ENCODE results near the gene SORD. TPM values are rescaled to one million over a fixed set of nuclear protein-coding genes. Genes with fewer than 3 reads are reported as not detected.
"Not testable (repeated sequence)": the region's sequence is repeated elsewhere in the genome, so short reads cannot be mapped to it uniquely, and the experiment has no call there.

Gene SORD
- polyA plus RNA-seq, 1 donor = 61.1 TPM

DNA sequence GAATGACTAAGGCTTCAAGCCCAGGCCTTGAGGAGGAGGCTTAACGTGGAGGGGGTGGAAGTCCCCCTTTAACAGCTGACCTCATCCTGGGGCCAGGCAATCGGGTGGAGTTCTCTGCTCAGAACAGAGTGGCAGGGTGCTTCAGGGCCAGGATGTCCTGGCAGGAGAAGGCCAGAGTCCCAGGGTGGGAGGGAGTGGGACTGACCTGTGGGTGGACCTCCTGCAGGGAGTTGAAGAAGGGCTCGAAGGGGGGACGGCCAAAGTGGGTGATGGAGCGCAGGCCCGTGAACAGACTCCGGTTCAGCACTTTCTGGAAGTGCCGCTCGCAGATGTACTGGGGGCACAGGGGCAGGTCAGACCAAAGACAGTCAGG lies 71.3 kb downstream of the SORD start:
- Histone ChIP-seq H3K27me3 (ENCODE audit: control insufficient read depth, insufficient read depth, low read length) (peaks cover 24% of the 10 kb centered on the region), H3K27ac (ENCODE audit: low read length) (no peak overlapping the region), H3K9me3 (ENCODE audit: control insufficient read depth, low read depth, low read length) (no peaks in the 10 kb centered on the region), H3K36me3 (ENCODE audit: control insufficient read depth, insufficient read depth, low read length) (no peaks in the 10 kb centered on the region), H3K4me3 (ENCODE audit: low read length) (no peak overlapping the region), H3K4me1 (ENCODE audit: control insufficient read depth, insufficient read depth, low read length) (no peaks in the 10 kb centered on the region)
- WGBS (ENCODE audit: insufficient coverage, low lambda C conversion rate) = no CpG with 5 or more reads among the region's 9 CpGs
- DNase-seq = no peak

- H3K4me3 ChIP-seq (ENCODE audit: low read length) = no peak overlapping the region
- no peaks in the 10 kb centered on the region for H3K9me3 ChIP-seq (ENCODE audit: control insufficient read depth, low read depth, low read length)
- no peaks in the 10 kb centered on the region for H3K4me1 ChIP-seq (ENCODE audit: control insufficient read depth, insufficient read depth, low read length)
- no peaks in the 10 kb centered on the region for H3K36me3 ChIP-seq (ENCODE audit: control insufficient read depth, insufficient read depth, low read length)
- H3K27ac ChIP-seq (ENCODE audit: low read length) = no peak overlapping the region
- no CpG with 5 or more reads among the region's 11 CpGs for WGBS (ENCODE audit: insufficient coverage, low lambda C conversion rate)
- no peak for DNase-seq
- H3K27me3 ChIP-seq (ENCODE audit: control insufficient read depth, insufficient read depth, low read length) = peaks cover 20% of the 10 kb centered on the region
Observed at GRCh38 chr15:45095661-45096060, 72.7 kb downstream of the SORD start.

- H3K4me3 ChIP-seq (ENCODE audit: low read length) = no peak overlapping the region
- no peaks in the 10 kb centered on the region for H3K9me3 ChIP-seq (ENCODE audit: control insufficient read depth, low read depth, low read length)
- no CpG with 5 or more reads among the region's 7 CpGs for WGBS (ENCODE audit: insufficient coverage, low lambda C conversion rate)
- no peak overlapping the region for H3K27ac ChIP-seq (ENCODE audit: low read length)
- H3K4me1 ChIP-seq (ENCODE audit: control insufficient read depth, insufficient read depth, low read length) = no peaks in the 10 kb centered on the region
- H3K36me3 ChIP-seq (ENCODE audit: control insufficient read depth, insufficient read depth, low read length) = no peaks in the 10 kb centered on the region
- peaks cover 14% of the 10 kb centered on the region for H3K27me3 ChIP-seq (ENCODE audit: control insufficient read depth, insufficient read depth, low read length)
- DNase-seq = no peak
Observed at GRCh38 chr15:45097466-45097865, 74.5 kb downstream of the SORD start.

DNA sequence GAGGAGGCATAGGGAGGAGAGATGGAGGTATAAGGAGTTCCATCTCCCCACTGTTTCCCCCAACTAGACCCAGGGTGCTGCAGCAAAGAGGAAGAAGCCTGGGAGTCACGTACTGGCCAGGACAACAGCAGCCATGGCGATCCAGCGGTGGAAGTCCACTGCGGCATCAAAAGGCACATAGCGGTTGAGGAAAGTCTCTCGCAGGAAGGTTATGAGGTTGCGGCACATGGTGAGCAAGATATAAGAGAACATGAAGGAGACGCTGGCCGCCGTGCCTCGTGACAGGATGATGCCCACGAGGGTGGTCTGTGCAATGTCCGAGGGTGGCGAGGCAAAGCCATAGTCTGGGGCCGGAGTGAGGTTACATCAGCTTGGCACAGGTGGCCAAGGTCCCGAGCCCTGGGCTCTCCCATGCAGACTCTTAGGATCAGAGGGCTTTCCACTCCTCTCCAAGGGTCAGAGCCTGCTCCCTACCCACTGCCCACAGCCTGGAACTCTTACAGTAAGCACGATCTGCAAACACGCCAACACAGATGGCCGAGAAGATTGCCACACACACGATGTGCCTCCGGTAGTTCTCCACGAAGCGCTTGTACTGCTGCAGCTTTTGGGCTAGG lies 76.7 kb downstream of the SORD start:
- WGBS (ENCODE audit: insufficient coverage, low lambda C conversion rate) = no CpG with 5 or more reads among the region's 23 CpGs
- H3K36me3 ChIP-seq (ENCODE audit: control insufficient read depth, insufficient read depth, low read length) = no peaks in the 10 kb centered on the region
- no peak for DNase-seq
- H3K27ac ChIP-seq (ENCODE audit: low read length) = no peak overlapping the region
- no peaks in the 10 kb centered on the region for H3K4me1 ChIP-seq (ENCODE audit: control insufficient read depth, insufficient read depth, low read length)
- no peak overlapping the region for H3K4me3 ChIP-seq (ENCODE audit: low read length)
- no peaks in the 10 kb centered on the region for H3K9me3 ChIP-seq (ENCODE audit: control insufficient read depth, low read depth, low read length)
- peaks cover 9% of the 10 kb centered on the region for H3K27me3 ChIP-seq (ENCODE audit: control insufficient read depth, insufficient read depth, low read length)

DNA sequence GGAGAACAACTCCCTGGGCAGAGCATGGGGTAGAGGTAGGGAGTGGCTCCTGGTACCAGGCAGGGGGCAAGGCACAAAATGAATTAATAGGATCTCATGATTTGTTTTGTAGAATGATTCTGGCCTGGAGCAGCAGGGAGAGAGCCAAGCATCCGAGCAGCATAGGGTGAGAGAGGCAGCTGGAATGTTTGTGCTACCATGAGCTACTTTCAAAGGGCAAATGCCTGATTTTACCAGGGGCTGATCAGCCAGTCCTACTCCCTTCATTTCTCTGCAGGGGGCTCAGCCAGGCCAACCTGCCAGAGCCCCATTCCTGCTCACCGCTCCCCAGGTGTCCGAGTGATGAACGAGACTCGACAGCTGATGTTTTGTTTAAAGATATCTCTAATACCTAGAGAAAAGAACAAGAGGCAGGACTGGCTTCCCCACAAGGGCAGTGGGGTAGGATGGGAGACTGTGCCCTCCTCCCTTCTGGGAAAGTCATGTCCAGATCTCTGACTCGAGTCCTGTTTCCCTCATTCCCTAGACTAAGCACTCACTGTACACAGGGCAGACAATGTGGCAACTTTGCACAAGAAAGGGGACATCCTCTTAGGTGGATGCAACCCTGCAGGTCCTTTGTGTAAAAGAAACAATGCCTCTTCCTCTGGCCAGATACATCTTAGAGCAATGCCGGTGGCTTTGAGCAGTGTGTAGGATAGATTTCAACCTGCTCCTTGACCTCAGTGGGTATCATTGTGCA lies 78.1 kb downstream of the SORD start:
- Histone ChIP-seq H3K27ac (ENCODE audit: low read length) (no peak overlapping the region), H3K36me3 (ENCODE audit: control insufficient read depth, insufficient read depth, low read length) (no peaks in the 10 kb centered on the region), H3K4me3 (ENCODE audit: low read length) (no peak overlapping the region), H3K4me1 (ENCODE audit: control insufficient read depth, insufficient read depth, low read length) (no peaks in the 10 kb centered on the region), H3K9me3 (ENCODE audit: control insufficient read depth, low read depth, low read length) (no peaks in the 10 kb centered on the region), H3K27me3 (ENCODE audit: control insufficient read depth, insufficient read depth, low read length) (peaks cover 16% of the 10 kb centered on the region)
- WGBS (ENCODE audit: insufficient coverage, low lambda C conversion rate) = no CpG with 5 or more reads among the region's 7 CpGs
- no peak for DNase-seq

DNA sequence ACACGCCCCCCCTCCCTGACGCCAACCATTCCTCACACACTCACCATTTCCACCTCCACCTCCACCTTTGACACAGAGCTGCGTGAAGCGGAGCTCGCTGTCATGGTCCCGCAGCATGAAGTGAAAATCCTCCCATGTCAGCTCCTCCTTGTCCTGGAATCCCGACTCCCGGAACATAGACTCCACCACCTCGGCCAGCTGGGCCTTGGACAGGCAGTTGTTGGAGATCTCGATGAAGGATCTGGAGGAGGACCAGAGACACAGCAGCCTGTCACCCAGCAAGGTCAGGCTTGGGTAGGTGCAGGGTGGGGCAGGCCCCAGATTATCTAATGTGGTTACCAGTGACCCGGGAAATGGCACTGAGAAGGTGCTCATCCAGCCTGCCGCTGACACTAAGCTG lies 78.8 kb downstream of the SORD start:
- no peaks in the 10 kb centered on the region for H3K36me3 ChIP-seq (ENCODE audit: control insufficient read depth, insufficient read depth, low read length)
- no CpG with 5 or more reads among the region's 12 CpGs for WGBS (ENCODE audit: insufficient coverage, low lambda C conversion rate)
- H3K27me3 ChIP-seq (ENCODE audit: control insufficient read depth, insufficient read depth, low read length) = peaks cover 23% of the 10 kb centered on the region
- H3K9me3 ChIP-seq (ENCODE audit: control insufficient read depth, low read depth, low read length) = no peaks in the 10 kb centered on the region
- H3K4me3 ChIP-seq (ENCODE audit: low read length) = no peak overlapping the region
- DNase-seq = no peak
- H3K4me1 ChIP-seq (ENCODE audit: control insufficient read depth, insufficient read depth, low read length) = no peaks in the 10 kb centered on the region
- no peak overlapping the region for H3K27ac ChIP-seq (ENCODE audit: low read length)

GRCh38 chr15:45102226-45102625 lies 79.2 kb downstream of the SORD start:
- Histone ChIP-seq H3K9me3 (ENCODE audit: control insufficient read depth, low read depth, low read length) (no peaks in the 10 kb centered on the region), H3K4me1 (ENCODE audit: control insufficient read depth, insufficient read depth, low read length) (no peaks in the 10 kb centered on the region), H3K27me3 (ENCODE audit: control insufficient read depth, insufficient read depth, low read length) (peaks cover 27% of the 10 kb centered on the region), H3K4me3 (ENCODE audit: low read length) (no peak overlapping the region), H3K36me3 (ENCODE audit: control insufficient read depth, insufficient read depth, low read length) (no peaks in the 10 kb centered on the region), H3K27ac (ENCODE audit: low read length) (no peak overlapping the region)
- no CpG with 5 or more reads among the region's 6 CpGs for WGBS (ENCODE audit: insufficient coverage, low lambda C conversion rate)
- DNase-seq = no peak

GRCh38 chr15:45104170-45104569 lies 81.2 kb downstream of the SORD start:
- H3K9me3 ChIP-seq (ENCODE audit: control insufficient read depth, low read depth, low read length); H3K4me3 ChIP-seq (ENCODE audit: low read length); H3K4me1 ChIP-seq (ENCODE audit: control insufficient read depth, insufficient read depth, low read length); H3K36me3 ChIP-seq (ENCODE audit: control insufficient read depth, insufficient read depth, low read length); H3K27ac ChIP-seq (ENCODE audit: low read length); DNase-seq: not testable (repeated sequence)
- H3K27me3 ChIP-seq (ENCODE audit: control insufficient read depth, insufficient read depth, low read length) = peaks cover 40% of the 10 kb centered on the region
- WGBS (ENCODE audit: insufficient coverage, low lambda C conversion rate) = no CpG with 5 or more reads among the region's 9 CpGs

GRCh38 chr15:45105586-45105985 lies 82.6 kb downstream of the SORD start:
- Histone ChIP-seq H3K9me3 (ENCODE audit: control insufficient read depth, low read depth, low read length) (no peaks in the 10 kb centered on the region), H3K36me3 (ENCODE audit: control insufficient read depth, insufficient read depth, low read length) (no peaks in the 10 kb centered on the region), H3K27me3 (ENCODE audit: control insufficient read depth, insufficient read depth, low read length) (peaks cover 54% of the 10 kb centered on the region), H3K27ac (ENCODE audit: low read length) (no peak overlapping the region), H3K4me1 (ENCODE audit: control insufficient read depth, insufficient read depth, low read length) (no peaks in the 10 kb centered on the region), H3K4me3 (ENCODE audit: low read length) (no peak overlapping the region)
- no CpG with 5 or more reads among the region's 11 CpGs for WGBS (ENCODE audit: insufficient coverage, low lambda C conversion rate)
- DNase-seq = no peak

GRCh38 chr15:45106002-45106790 lies 83.2 kb downstream of the SORD start:
- no peak overlapping the region for H3K27ac ChIP-seq (ENCODE audit: low read length)
- H3K4me1 ChIP-seq (ENCODE audit: control insufficient read depth, insufficient read depth, low read length) = no peaks in the 10 kb centered on the region
- no peaks in the 10 kb centered on the region for H3K36me3 ChIP-seq (ENCODE audit: control insufficient read depth, insufficient read depth, low read length)
- no CpG with 5 or more reads among the region's 15 CpGs for WGBS (ENCODE audit: insufficient coverage, low lambda C conversion rate)
- no peaks in the 10 kb centered on the region for H3K9me3 ChIP-seq (ENCODE audit: control insufficient read depth, low read depth, low read length)
- no peak for DNase-seq
- peaks cover 54% of the 10 kb centered on the region for H3K27me3 ChIP-seq (ENCODE audit: control insufficient read depth, insufficient read depth, low read length)
- no peak overlapping the region for H3K4me3 ChIP-seq (ENCODE audit: low read length)

Measured in large intestine (tissue), 3 donors.